Mucosa of descending colon (tissue), 3 donors: ENCODE results near the gene C4orf54. TPM values are rescaled to one million over a fixed set of nuclear protein-coding genes. Genes with fewer than 3 reads are reported as not detected.

ENCODE experiments used
- ATAC-seq: fragments of 200-7000 bp; cut with Tn5 transposase; one replicate; pipeline ENCODE4 v1.9.1; 2020; ENCODE audit warnings: mild to moderate bottlenecking, moderate library complexity
- DNase-seq, 3 donors: peaks; one replicate each; pipeline ENCODE4 v3.0.0-alpha.2; 2020
- H3K36me3 ChIP-seq: fragments of 200-600 bp; one replicate; pipeline ENCODE4 v1.8.0; 2021; ENCODE audit warnings: low read depth, mild to moderate bottlenecking
- H3K4me1 ChIP-seq: fragments of 200-600 bp; one replicate; pipeline ENCODE4 v1.8.0; 2021; ENCODE audit warnings: low read depth, mild to moderate bottlenecking
- H3K4me3 ChIP-seq: fragments of 200-600 bp; one replicate; pipeline ENCODE4 v1.8.0; 2021; ENCODE audit warnings: mild to moderate bottlenecking
- H3K9me3 ChIP-seq: fragments of 200-600 bp; one replicate; pipeline ENCODE4 v1.8.0; 2021; ENCODE audit warnings: mild to moderate bottlenecking
- CTCF ChIP-seq: fragments of 200-600 bp; IDR thresholded peaks from one replicate; pipeline ENCODE4 v1.8.0; 2022; ENCODE audit warnings: antibody characterized with exemption, mild to moderate bottlenecking
- intact Hi-C, 2 donors: fragments of 100-400 bp; cut with DNase I in 1 of 2; cut with micrococcal nuclease in 1 of 2; formaldehyde crosslinking; loops; one replicate each; pipeline versions ENCODE4 v1.11.0 to v1.11.1; 2022; cut with DNase I, micrococcal nuclease
- total RNA-seq, 3 donors: library from RNA; stranded (reverse); fragmentation: NEBNext Ultra II Directional in 2 of 3; extraction: Animal tissue kit (Norgen Biotek cat#: 25700) in 2 of 3; gene quantifications; one replicate each; pipeline versions ENCODE4 v1.2.1 to v1.2.4, GENCODE V29; 2021 to 2023
- donor health status: DM: no; HTN: no; CAD: no; lungs with moderate emphysema.
- donor health status: DM: no; HTN: no; CAD: no.
- donor health status: DM: no; HTN: yes; CAD: no.

Gene C4orf54
- total RNA-seq, 3 donors from 2014 or later, result 0.02 TPM; not detected in 2

GRCh38 chr4:99687120-99687519 lies 29.5 kb upstream of the C4orf54 start:
- TF ChIP-seq CTCF, result no peak
- no peaks in the 10 kb centered on the region for H3K9me3 ChIP-seq
- no peak for ATAC-seq

GRCh38 chr4:99685234-99685633 lies 27.6 kb upstream of the C4orf54 start:
- Histone ChIP-seq H3K36me3 (no peaks in the 10 kb centered on the region), H3K4me3 (no peak overlapping the region), H3K9me3 (no peaks in the 10 kb centered on the region), H3K4me1 (no peaks in the 10 kb centered on the region)
- ATAC-seq (no peak), DNase-seq (no peak)
- no peak for TF ChIP-seq CTCF
- intact Hi-C loops, result no loop called here

More at GRCh38 chr4:99687120-99687519, 29.5 kb upstream of the C4orf54 start:
- no peaks in the 10 kb centered on the region for H3K4me1 ChIP-seq
- H3K36me3 ChIP-seq, result no peaks in the 10 kb centered on the region
- intact Hi-C loops, result no loop called here
- no peak overlapping the region for H3K4me3 ChIP-seq
- no peak for DNase-seq

- Histone ChIP-seq H3K4me1 (no peaks in the 10 kb centered on the region), H3K9me3 (no peaks in the 10 kb centered on the region), H3K4me3 (no peak overlapping the region), H3K36me3 (no peaks in the 10 kb centered on the region)
- DNase-seq, result no peak
- intact Hi-C loops, result no loop called here
- no peak for ATAC-seq
- TF ChIP-seq CTCF, result no peak
These were observed 26.3 kb upstream of the C4orf54 start for GRCh38 chr4:99683895-99684294.

- ATAC-seq, result no peak
- no peaks in the 10 kb centered on the region for H3K36me3 ChIP-seq
- no peak overlapping the region for H3K4me3 ChIP-seq
- H3K4me1 ChIP-seq, result no peaks in the 10 kb centered on the region
- H3K9me3 ChIP-seq, result no peaks in the 10 kb centered on the region
- no peak for DNase-seq
- intact Hi-C loops, result no loop called here
- TF ChIP-seq CTCF, result no peak
These were observed 22.3 kb upstream of the C4orf54 start for GRCh38 chr4:99679976-99680375.

GRCh38 chr4:99679204-99679603 lies 21.6 kb upstream of the C4orf54 start:
- Histone ChIP-seq H3K4me1 (no peaks in the 10 kb centered on the region), H3K36me3 (no peaks in the 10 kb centered on the region), H3K4me3 (no peak overlapping the region), H3K9me3 (no peaks in the 10 kb centered on the region)
- no peak for TF ChIP-seq CTCF
- intact Hi-C loops, result no loop called here
- no peak for DNase-seq
- no peak for ATAC-seq

- TF ChIP-seq CTCF, result no peak
- Histone ChIP-seq H3K4me3 (no peak overlapping the region), H3K4me1 (no peaks in the 10 kb centered on the region), H3K36me3 (no peaks in the 10 kb centered on the region), H3K9me3 (peaks cover under 1% of the 10 kb centered on the region)
- ATAC-seq (no peak), DNase-seq (no peak)
- intact Hi-C loops, result no loop called here
These were observed 19.5 kb upstream of the C4orf54 start for GRCh38 chr4:99677161-99677560.
